GM21825 (cell line): ENCODE results near the gene MAGI1.
"Not testable (repeated sequence)": the region's sequence is repeated elsewhere in the genome, so short reads cannot be mapped to it uniquely, and the experiment has no call there.

Experiments
- ATAC-seq: cut with Tn5 transposase; IDR thresholded peaks from one replicate; pipeline ENCODE4 v1.9.1; 2021; ENCODE audit warnings: mild to moderate bottlenecking, moderate library complexity; ENCODE audit not compliant: unreplicated experiment

Gene MAGI1

GRCh38 chr3:65516998-65517397 is 521.7 kb downstream of the MAGI1 start:
- ATAC-seq, result no peak

GRCh38 chr3:65514317-65514716 is 524.4 kb downstream of the MAGI1 start:
- ATAC-seq, result not testable (repeated sequence)

- not testable (repeated sequence) for ATAC-seq
Measured at GRCh38 chr3:65509423-65509794, 529.3 kb downstream of the MAGI1 start.

- no peak for ATAC-seq
Measured at GRCh38 chr3:65508750-65509422, 529.8 kb downstream of the MAGI1 start.

- ATAC-seq, result no peak
Measured at GRCh38 chr3:65507437-65507836, 531.3 kb downstream of the MAGI1 start.

- ATAC-seq, result no peak
Measured at GRCh38 chr3:65503776-65504175, 534.9 kb downstream of the MAGI1 start.

- no peak for ATAC-seq
Measured at GRCh38 chr3:65502526-65502925, 536.2 kb downstream of the MAGI1 start.

- ATAC-seq, result no peak
Measured at GRCh38 chr3:65500398-65501306, 538.1 kb downstream of the MAGI1 start.

- no peak for ATAC-seq
Measured at GRCh38 chr3:65497846-65498245, 540.9 kb downstream of the MAGI1 start.

GRCh38 chr3:65497236-65497635 is 541.5 kb downstream of the MAGI1 start:
- ATAC-seq, result no peak

GRCh38 chr3:65493938-65494337 is 544.8 kb downstream of the MAGI1 start:
- no peak for ATAC-seq

- ATAC-seq, result no peak
Measured at GRCh38 chr3:65493371-65493882, 545.3 kb downstream of the MAGI1 start.

- no peak for ATAC-seq
Measured at GRCh38 chr3:65492249-65492648, 546.5 kb downstream of the MAGI1 start.

GRCh38 chr3:65490114-65490513 is 548.6 kb downstream of the MAGI1 start:
- no peak for ATAC-seq

GRCh38 chr3:65489253-65489652 is 549.5 kb downstream of the MAGI1 start:
- ATAC-seq, result no peak

- ATAC-seq, result no peak
Measured at GRCh38 chr3:65485826-65486469, 552.8 kb downstream of the MAGI1 start.

GRCh38 chr3:65484964-65485363 is 553.8 kb downstream of the MAGI1 start:
- no peak for ATAC-seq

- no peak for ATAC-seq
Measured at GRCh38 chr3:65483480-65483879, 555.2 kb downstream of the MAGI1 start.

- ATAC-seq, result no peak
Measured at GRCh38 chr3:65483011-65483410, 555.7 kb downstream of the MAGI1 start.

- ATAC-seq, result no peak
Measured at GRCh38 chr3:65481085-65481484, 557.6 kb downstream of the MAGI1 start.

- ATAC-seq, result no peak
Measured at GRCh38 chr3:65479990-65480389, 558.7 kb downstream of the MAGI1 start.
